Adrenal gland (tissue), 5 donors: ENCODE data around the gene RAP1GAP.

Experiments
- CTCF ChIP-seq, 6 experiments: fragments of 450-650 bp in 4 of 6; fragments of 200-600 bp in 2 of 6; sonication (generic) in 1 of 6; IDR thresholded peaks; 1 replicate in 5 of 6; 2 replicates in 1 of 6; pipeline versions ENCODE4 v1.5.1 to v1.8.0; 2016 to 2021; ENCODE audit warnings: antibody characterized with exemption in 6 of 6, mild to moderate bottlenecking in 2 of 6, moderate library complexity in 1 of 6
- POLR2A ChIP-seq, 2 donors: fragments of 450-650 bp; IDR thresholded peaks; one replicate each; pipeline ENCODE4 v1.6.1; 2017; ENCODE audit warnings: antibody characterized with exemption in 2 of 2, mild to moderate bottlenecking in 2 of 2, moderate library complexity in 1 of 2
- donor health status: DM: no; HTN: no; CAD: no.

- no peak for TF ChIP-seq POLR2A (IDR thresholded peaks at IDR 0.05)
- no peak for TF ChIP-seq CTCF (IDR thresholded peaks at IDR 0.05)
Measured at GRCh38 chr1:21590126-21590880, 78.9 kb downstream of the RAP1GAP start.
